Measurements from ENCODE around the gene SLC9C2. TPM values are rescaled to one million over a fixed set of nuclear protein-coding genes. Genes with fewer than 3 reads are reported as not detected.
"Not testable (repeated sequence)": the region's sequence is repeated elsewhere in the genome, so short reads cannot be mapped to it uniquely, and the experiment has no call there.

Gene SLC9C2
- total RNA-seq, 1 experiment from 2014 or later = not detected

DNA sequence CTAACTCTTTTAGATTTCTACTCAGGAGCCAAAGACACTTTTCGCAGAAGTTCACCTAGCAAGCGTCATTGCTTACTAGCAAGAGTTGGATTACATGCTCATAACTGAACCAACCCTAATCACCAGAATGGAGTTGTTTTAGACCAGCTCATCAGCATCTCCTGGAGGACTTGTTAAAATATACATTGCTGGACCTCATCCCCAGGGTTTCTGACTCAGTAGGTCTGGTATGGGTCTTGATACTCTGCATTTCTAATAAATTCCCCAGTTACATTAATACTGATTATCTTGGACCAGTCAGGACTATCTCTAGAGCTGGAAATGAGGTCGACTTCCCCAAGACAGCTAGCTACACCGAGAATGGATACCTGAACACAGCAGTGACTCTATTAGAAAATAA, 135.4 kb downstream of the SLC9C2 start:
- H3K4me3 ChIP-seq (ENCODE audit: low read depth in 2 of 2, low read length in 2 of 2) = no peak overlapping the region
- ATAC-seq = no peak
- H3K36me3 ChIP-seq (ENCODE audit: control insufficient read depth, insufficient read depth, low read length) = no peaks in the 10 kb centered on the region
- no peaks in the 10 kb centered on the region for H3K27me3 ChIP-seq (ENCODE audit: control insufficient read depth, insufficient read depth, low read length)
- TF ChIP-seq, protein P1, sequence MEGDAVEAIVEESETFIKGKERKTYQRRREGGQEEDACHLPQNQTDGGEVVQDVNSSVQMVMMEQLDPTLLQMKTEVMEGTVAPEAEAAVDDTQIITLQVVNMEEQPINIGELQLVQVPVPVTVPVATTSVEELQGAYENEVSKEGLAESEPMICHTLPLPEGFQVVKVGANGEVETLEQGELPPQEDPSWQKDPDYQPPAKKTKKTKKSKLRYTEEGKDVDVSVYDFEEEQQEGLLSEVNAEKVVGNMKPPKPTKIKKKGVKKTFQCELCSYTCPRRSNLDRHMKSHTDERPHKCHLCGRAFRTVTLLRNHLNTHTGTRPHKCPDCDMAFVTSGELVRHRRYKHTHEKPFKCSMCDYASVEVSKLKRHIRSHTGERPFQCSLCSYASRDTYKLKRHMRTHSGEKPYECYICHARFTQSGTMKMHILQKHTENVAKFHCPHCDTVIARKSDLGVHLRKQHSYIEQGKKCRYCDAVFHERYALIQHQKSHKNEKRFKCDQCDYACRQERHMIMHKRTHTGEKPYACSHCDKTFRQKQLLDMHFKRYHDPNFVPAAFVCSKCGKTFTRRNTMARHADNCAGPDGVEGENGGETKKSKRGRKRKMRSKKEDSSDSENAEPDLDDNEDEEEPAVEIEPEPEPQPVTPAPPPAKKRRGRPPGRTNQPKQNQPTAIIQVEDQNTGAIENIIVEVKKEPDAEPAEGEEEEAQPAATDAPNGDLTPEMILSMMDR (IDR thresholded peaks at IDR 0.05) = no peak
- TF ChIP-seq SIN3A (IDR thresholded peaks at IDR 0.05; ENCODE audit: borderline replicate concordance, insufficient read depth, low read depth, low read length) (no peak), TCF7L2 (IDR thresholded peaks at IDR 0.05; ENCODE audit: low read depth, low read length) (no peak)
- no peak for DNase-seq (ENCODE audit: low read depth, low spot score)
- no peaks in the 10 kb centered on the region for H3K4me1 ChIP-seq (ENCODE audit: control insufficient read depth, insufficient read depth, low read length)
- no peak overlapping the region for H3K27ac ChIP-seq (ENCODE audit: low read length)
- H3K9me3 ChIP-seq (ENCODE audit: control insufficient read depth, insufficient read depth, low read depth, low read length) = no peaks in the 10 kb centered on the region
- no TSS peak for BruUV-seq (replicated peaks)
- ChIA-PET POLR2A (no interaction called here), CTCF (no interaction called here)
- intact Hi-C loops (cut with micrococcal nuclease; ENCODE audit: unreplicated experiment) (no loop called here), in situ Hi-C loops (cut with HindIII; ENCODE audit: low pct_unique_long_range_greater_than_20kb, low sequenced_read_pairs) (no loop called here)

DNA sequence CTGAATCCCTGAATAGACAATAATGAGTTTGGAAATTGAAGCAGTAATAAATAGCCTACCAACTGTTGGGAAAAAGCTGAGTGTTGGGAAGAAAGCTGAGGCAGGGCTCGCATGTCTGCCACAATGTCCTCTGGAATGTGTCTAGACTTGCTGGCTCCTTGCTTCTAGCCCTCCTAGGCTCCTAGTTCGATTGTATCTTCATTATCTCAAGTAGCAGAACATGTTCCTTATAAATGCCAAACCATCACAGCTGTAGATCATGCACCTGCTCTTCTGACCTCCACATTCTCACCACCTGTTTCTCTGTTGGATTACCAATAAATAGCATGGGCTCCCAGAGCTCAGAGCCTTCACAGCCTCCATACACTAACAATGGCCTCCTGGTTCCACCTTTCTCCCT, 138.7 kb downstream of the SLC9C2 start:
- CTCF ChIA-PET; intact Hi-C loops (cut with micrococcal nuclease; ENCODE audit: unreplicated experiment); POLR2A ChIA-PET; ATAC-seq; H3K4me3 ChIP-seq (ENCODE audit: low read depth in 2 of 2, low read length in 2 of 2); H3K27ac ChIP-seq (ENCODE audit: low read length); H3K9me3 ChIP-seq (ENCODE audit: control insufficient read depth, insufficient read depth, low read depth, low read length); in situ Hi-C loops (cut with HindIII; ENCODE audit: low pct_unique_long_range_greater_than_20kb, low sequenced_read_pairs); H3K4me1 ChIP-seq (ENCODE audit: control insufficient read depth, insufficient read depth, low read length); H3K36me3 ChIP-seq (ENCODE audit: control insufficient read depth, insufficient read depth, low read length); BruUV-seq (replicated peaks); H3K27me3 ChIP-seq (ENCODE audit: control insufficient read depth, insufficient read depth, low read length); DNase-seq (ENCODE audit: low read depth, low spot score): not testable (repeated sequence)

DNA sequence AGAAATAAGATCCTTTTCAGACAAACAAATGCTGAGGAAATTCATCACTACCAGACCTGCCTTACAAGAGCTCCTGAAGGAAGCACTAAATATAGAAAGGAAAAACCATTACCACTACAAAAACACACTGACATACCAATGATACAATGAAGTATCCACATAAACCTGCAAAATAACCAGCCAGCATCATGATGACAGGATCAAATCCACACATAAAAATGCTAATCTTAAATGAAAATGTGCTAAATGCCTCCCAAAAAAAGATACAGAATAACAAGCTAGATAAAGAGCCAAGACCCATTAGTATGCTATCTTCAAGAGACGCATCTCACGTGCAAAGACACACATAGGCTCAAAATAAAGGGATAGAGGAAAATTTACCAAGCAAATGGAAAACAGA, 140.2 kb downstream of the SLC9C2 start:
- CTCF ChIA-PET; H3K27me3 ChIP-seq (ENCODE audit: control insufficient read depth, insufficient read depth, low read length); H3K27ac ChIP-seq (ENCODE audit: low read length); H3K9me3 ChIP-seq (ENCODE audit: control insufficient read depth, insufficient read depth, low read depth, low read length); ATAC-seq; H3K4me3 ChIP-seq (ENCODE audit: low read depth in 2 of 2, low read length in 2 of 2); in situ Hi-C loops (cut with HindIII; ENCODE audit: low pct_unique_long_range_greater_than_20kb, low sequenced_read_pairs); POLR2A ChIA-PET; intact Hi-C loops (cut with micrococcal nuclease; ENCODE audit: unreplicated experiment); BruUV-seq (replicated peaks); H3K36me3 ChIP-seq (ENCODE audit: control insufficient read depth, insufficient read depth, low read length); DNase-seq (ENCODE audit: low read depth, low spot score); H3K4me1 ChIP-seq (ENCODE audit: control insufficient read depth, insufficient read depth, low read length): not testable (repeated sequence)

DNA sequence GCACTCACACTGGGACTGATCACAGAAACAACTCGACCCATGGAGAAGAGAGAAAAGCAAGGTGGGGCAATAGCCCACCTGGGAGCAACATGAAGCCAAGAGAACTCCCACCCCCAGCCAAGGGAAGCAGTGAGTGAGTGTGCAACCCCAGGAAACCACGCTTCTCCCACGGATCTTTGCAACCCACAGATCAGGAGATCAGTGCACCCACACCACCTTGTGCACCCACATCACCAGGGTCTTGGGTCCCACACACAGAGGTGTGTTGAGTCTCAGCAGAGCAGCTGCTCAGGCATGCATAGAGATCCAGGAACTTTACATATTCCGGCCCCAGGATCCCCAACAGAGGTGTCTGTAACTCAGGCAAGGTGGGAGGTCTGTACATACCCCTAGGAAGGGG, 143.0 kb downstream of the SLC9C2 start:
- ATAC-seq = no peak
- H3K27me3 ChIP-seq (ENCODE audit: control insufficient read depth, insufficient read depth, low read length) = no peaks in the 10 kb centered on the region
- no peaks in the 10 kb centered on the region for H3K4me1 ChIP-seq (ENCODE audit: control insufficient read depth, insufficient read depth, low read length)
- no peak overlapping the region for H3K4me3 ChIP-seq (ENCODE audit: low read depth in 2 of 2, low read length in 2 of 2)
- H3K9me3 ChIP-seq (ENCODE audit: control insufficient read depth, insufficient read depth, low read depth, low read length) = no peaks in the 10 kb centered on the region
- in situ Hi-C loops (cut with HindIII; ENCODE audit: low pct_unique_long_range_greater_than_20kb, low sequenced_read_pairs) (no loop called here), intact Hi-C loops (cut with micrococcal nuclease; ENCODE audit: unreplicated experiment) (no loop called here)
- no peak overlapping the region for H3K27ac ChIP-seq (ENCODE audit: low read length)
- POLR2A ChIA-PET = no interaction called here
- CTCF ChIA-PET = no interaction called here
- no TSS peak for BruUV-seq (replicated peaks)
- H3K36me3 ChIP-seq (ENCODE audit: control insufficient read depth, insufficient read depth, low read length) = no peaks in the 10 kb centered on the region
- TF ChIP-seq SIN3A (IDR thresholded peaks at IDR 0.05; ENCODE audit: borderline replicate concordance, insufficient read depth, low read depth, low read length) = no peak
- DNase-seq (ENCODE audit: low read depth, low spot score) = no peak

All from Panc1 (cell line).